SU-DHL-6 (cell line): Measurements from ENCODE around the gene PRH2.

Source experiments
- CTCF ChIP-seq: fragments of 200-600 bp; sonication (generic); IDR thresholded peaks from one replicate; pipeline ENCODE4 v1.5.1; 2017; ENCODE audit warnings: antibody characterized with exemption, mild to moderate bottlenecking, low read length, moderate library complexity; ENCODE audit not compliant: insufficient read depth, poor library complexity, severe bottlenecking
- EZH2phosphoT487 ChIP-seq: fragments of 200-600 bp; sonication (generic), shearing (Covaris generic); conservative IDR thresholded peaks from 2 replicates; pipeline ENCODE4 v1.6.1; 2018; ENCODE audit warnings: mild to moderate bottlenecking, antibody characterized with exemption, low read length, moderate library complexity, mixed read lengths

- TF ChIP-seq CTCF (no peak), EZH2phosphoT487 (no peak)
Observed at GRCh38 chr12:10952645-10953044, 23.6 kb downstream of the PRH2 start.
